Vagina (tissue), 2 donors: ENCODE results near the gene TCTN3.

ENCODE experiments used
- POLR2A ChIP-seq, 2 donors: fragments of 450-650 bp; IDR thresholded peaks; one replicate each; pipeline ENCODE4 v1.6.1; 2017; ENCODE audit warnings: antibody characterized with exemption in 2 of 2, mild to moderate bottlenecking in 2 of 2, moderate library complexity in 2 of 2
- TF ChIP-seq, protein P1 (sequence below), 3 experiments: fragments of 450-650 bp in 2 of 3; fragments of 200-600 bp in 1 of 3; sonication (generic) in 1 of 3; IDR thresholded peaks; one replicate each; pipeline ENCODE4 v1.5.1; 2017 to 2019; ENCODE audit warnings: antibody characterized with exemption in 3 of 3, mild to moderate bottlenecking in 2 of 3, moderate library complexity in 2 of 3

DNA sequence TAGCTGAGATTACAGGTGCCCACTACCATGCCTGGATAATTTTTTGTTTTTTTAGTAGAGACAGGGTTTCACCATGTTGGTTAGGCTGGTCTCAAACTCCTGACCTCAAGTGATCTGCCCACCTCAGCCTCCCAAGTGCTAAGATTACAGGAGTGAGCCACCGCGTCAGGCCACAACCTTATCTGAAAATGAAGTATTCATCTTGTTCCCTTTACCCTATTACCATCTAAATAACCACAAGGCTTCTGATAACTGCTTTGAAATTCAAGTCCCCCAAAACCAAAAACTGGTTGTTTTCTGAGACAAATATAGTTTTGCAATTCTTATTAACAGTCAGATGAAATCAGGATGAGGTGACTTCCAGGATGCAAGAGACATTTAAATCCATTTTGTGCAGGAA lies 2.4 kb downstream of the TCTN3 start:
- TF ChIP-seq, protein P1, sequence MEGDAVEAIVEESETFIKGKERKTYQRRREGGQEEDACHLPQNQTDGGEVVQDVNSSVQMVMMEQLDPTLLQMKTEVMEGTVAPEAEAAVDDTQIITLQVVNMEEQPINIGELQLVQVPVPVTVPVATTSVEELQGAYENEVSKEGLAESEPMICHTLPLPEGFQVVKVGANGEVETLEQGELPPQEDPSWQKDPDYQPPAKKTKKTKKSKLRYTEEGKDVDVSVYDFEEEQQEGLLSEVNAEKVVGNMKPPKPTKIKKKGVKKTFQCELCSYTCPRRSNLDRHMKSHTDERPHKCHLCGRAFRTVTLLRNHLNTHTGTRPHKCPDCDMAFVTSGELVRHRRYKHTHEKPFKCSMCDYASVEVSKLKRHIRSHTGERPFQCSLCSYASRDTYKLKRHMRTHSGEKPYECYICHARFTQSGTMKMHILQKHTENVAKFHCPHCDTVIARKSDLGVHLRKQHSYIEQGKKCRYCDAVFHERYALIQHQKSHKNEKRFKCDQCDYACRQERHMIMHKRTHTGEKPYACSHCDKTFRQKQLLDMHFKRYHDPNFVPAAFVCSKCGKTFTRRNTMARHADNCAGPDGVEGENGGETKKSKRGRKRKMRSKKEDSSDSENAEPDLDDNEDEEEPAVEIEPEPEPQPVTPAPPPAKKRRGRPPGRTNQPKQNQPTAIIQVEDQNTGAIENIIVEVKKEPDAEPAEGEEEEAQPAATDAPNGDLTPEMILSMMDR (IDR thresholded peaks at IDR 0.05) = no peak
- no peak for TF ChIP-seq POLR2A (IDR thresholded peaks at IDR 0.05)
